Measurements from ENCODE around the gene RNF6. TPM values are rescaled to one million over a fixed set of nuclear protein-coding genes. Genes with fewer than 3 reads are reported as not detected.

The RNF6 gene
- total RNA-seq, 1 experiment from 2014 or later = 48.4 TPM

DNA sequence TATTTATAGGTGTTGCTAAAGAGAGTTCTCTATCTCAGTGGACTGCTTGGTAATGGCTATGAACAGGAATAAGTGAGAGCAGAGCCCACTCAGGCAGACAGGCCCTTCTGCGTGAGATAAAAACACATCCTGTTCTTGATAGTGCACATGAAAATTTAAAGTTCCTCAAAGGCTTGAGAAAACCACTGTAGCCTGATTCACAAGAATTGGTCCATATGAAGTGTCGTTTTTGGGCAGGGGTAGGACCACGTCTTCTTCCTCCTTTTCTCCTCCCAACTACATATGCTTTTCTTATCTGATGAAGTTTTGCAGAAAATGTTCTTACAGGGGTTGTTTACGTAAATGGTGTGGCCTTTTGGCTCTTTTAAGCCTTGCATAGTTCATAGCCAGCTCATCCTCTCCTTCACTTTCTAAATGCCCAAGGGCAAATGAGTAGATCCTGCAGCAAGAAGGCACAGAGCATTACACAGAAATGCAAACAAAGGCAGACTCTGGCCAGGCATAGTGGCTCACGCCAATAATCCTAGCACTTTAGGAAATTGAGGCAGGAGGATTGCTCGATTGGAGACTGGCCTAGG, 53.8 kb downstream of the RNF6 start:
- DNase-seq (ENCODE audit: extremely low read depth, low read depth) = no peak

GRCh38 chr13:26163812-26164211, 58.3 kb downstream of the RNF6 start:
- DNase-seq (ENCODE audit: extremely low read depth, low read depth) = no peak

Other genes with a start within 250 kb of the RNF6 start
- gene SHISA2, start 170.3 kb downstream of the RNF6 start, total RNA-seq (2014; rRNA removed; shearing (Covaris generic)) = 0.61 and 0.72 TPM in 2 replicates
- gene CDK8, start 31.8 kb upstream of the RNF6 start, total RNA-seq (2014; rRNA removed; shearing (Covaris generic)) = 25.2 and 25.6 TPM in 2 replicates

Measured in NCI-H460 (cell line).